Superior temporal gyrus (tissue), 1 donor: ENCODE data around the gene ST6GALNAC3.

Experiments
- DNase-seq: peaks from one replicate; pipeline ENCODE4 v3.0.0-alpha.2; 2016; ENCODE audit errors: extremely low spot score

ST6GALNAC3 gene

GRCh38 chr1:76426606-76427005, 352.1 kb downstream of the ST6GALNAC3 start:
- no peak for DNase-seq

- DNase-seq = no peak
These were observed 353.5 kb downstream of the ST6GALNAC3 start for GRCh38 chr1:76428028-76428427.

- no peak for DNase-seq
These were observed 356.0 kb downstream of the ST6GALNAC3 start for GRCh38 chr1:76430531-76430930.

- no peak for DNase-seq
These were observed 359.0 kb downstream of the ST6GALNAC3 start for GRCh38 chr1:76433526-76433925.

- DNase-seq = no peak
These were observed 368.7 kb downstream of the ST6GALNAC3 start for GRCh38 chr1:76443217-76443616.

- no peak for DNase-seq
These were observed 370.2 kb downstream of the ST6GALNAC3 start for GRCh38 chr1:76444773-76445172.

GRCh38 chr1:76450229-76450628, 375.7 kb downstream of the ST6GALNAC3 start:
- no peak for DNase-seq

GRCh38 chr1:76463278-76463677, 388.7 kb downstream of the ST6GALNAC3 start:
- no peak for DNase-seq

GRCh38 chr1:76463849-76464248, 389.3 kb downstream of the ST6GALNAC3 start:
- DNase-seq = no peak

- no peak for DNase-seq
These were observed 390.5 kb downstream of the ST6GALNAC3 start for GRCh38 chr1:76465030-76465429.

GRCh38 chr1:76470166-76470565, 395.6 kb downstream of the ST6GALNAC3 start:
- no peak for DNase-seq

GRCh38 chr1:76471536-76471935, 397.0 kb downstream of the ST6GALNAC3 start:
- no peak for DNase-seq

GRCh38 chr1:76473591-76473990, 399.0 kb downstream of the ST6GALNAC3 start:
- DNase-seq = no peak

GRCh38 chr1:76474922-76475321, 400.4 kb downstream of the ST6GALNAC3 start:
- DNase-seq = peak; percentile 45

- DNase-seq = no peak
These were observed 402.6 kb downstream of the ST6GALNAC3 start for GRCh38 chr1:76477156-76477555.

- DNase-seq = no peak
These were observed 406.3 kb downstream of the ST6GALNAC3 start for GRCh38 chr1:76480827-76481226.

GRCh38 chr1:76481672-76482071, 407.1 kb downstream of the ST6GALNAC3 start:
- no peak for DNase-seq

GRCh38 chr1:76482272-76482671, 407.7 kb downstream of the ST6GALNAC3 start:
- no peak for DNase-seq

GRCh38 chr1:76491737-76492136, 417.2 kb downstream of the ST6GALNAC3 start:
- no peak for DNase-seq

GRCh38 chr1:76492752-76493430, 418.3 kb downstream of the ST6GALNAC3 start:
- no peak for DNase-seq

- DNase-seq = no peak
These were observed 420.3 kb downstream of the ST6GALNAC3 start for GRCh38 chr1:76494807-76495206.

- no peak for DNase-seq
These were observed 422.3 kb downstream of the ST6GALNAC3 start for GRCh38 chr1:76496871-76497270.

- DNase-seq = no peak
These were observed 425.6 kb downstream of the ST6GALNAC3 start for GRCh38 chr1:76500116-76500515.

GRCh38 chr1:76501136-76501535, 426.6 kb downstream of the ST6GALNAC3 start:
- DNase-seq = no peak
